ENCODE measurements around the gene SNTG2.

SNTG2 gene

DNA sequence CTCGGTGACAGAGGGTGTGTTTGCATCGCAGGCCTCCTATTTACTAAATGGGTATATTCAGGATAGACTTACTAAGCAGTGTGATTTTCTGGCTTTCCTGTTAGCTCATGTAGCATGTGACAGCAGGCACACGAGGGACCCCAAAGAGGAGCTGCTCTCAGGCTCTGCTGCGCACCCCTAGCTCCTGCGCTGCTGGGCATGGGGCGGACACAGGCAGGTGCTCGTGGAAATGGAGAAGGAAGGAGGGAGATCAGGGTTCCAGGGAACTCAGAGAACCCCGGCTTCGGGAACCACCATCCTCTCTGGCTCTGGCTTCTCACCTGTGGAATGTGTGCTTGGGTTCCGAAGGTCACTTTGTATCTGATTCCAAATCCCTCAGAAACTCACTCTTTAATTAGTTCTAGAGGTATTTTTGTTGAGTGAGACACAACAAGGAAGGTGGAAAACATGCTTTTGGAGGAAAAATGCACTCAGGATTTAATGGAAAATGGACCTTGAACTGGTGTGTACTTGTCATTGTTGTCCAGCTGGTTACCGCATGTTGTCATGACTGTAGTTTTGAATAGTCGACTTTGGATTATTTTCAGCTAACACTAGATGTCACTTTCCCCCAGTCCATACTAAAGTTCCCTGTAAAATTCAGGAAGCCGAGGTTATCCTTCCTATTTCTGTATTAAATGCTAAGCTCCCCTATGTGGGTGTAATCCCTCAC is 3.5 kb downstream of the SNTG2 start:
- peak in 1 of 4 experiments; percentile 3 for DNase-seq

DNA sequence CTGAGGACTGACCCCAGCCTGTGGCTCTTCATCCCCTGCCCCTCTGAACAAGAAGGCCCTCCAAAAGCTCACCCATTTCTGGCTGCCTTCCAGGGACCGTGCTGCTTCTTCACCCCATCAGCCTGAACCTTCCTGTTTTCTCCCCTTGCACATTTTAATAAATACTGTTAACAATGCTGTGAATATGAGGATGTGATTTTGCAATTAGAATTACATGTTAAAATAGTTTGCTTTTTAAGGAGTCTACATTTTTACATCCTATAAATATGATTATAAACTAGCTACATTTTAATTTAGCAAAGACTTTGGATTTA is 4.0 kb downstream of the SNTG2 start:
- no peak for DNase-seq

DNA sequence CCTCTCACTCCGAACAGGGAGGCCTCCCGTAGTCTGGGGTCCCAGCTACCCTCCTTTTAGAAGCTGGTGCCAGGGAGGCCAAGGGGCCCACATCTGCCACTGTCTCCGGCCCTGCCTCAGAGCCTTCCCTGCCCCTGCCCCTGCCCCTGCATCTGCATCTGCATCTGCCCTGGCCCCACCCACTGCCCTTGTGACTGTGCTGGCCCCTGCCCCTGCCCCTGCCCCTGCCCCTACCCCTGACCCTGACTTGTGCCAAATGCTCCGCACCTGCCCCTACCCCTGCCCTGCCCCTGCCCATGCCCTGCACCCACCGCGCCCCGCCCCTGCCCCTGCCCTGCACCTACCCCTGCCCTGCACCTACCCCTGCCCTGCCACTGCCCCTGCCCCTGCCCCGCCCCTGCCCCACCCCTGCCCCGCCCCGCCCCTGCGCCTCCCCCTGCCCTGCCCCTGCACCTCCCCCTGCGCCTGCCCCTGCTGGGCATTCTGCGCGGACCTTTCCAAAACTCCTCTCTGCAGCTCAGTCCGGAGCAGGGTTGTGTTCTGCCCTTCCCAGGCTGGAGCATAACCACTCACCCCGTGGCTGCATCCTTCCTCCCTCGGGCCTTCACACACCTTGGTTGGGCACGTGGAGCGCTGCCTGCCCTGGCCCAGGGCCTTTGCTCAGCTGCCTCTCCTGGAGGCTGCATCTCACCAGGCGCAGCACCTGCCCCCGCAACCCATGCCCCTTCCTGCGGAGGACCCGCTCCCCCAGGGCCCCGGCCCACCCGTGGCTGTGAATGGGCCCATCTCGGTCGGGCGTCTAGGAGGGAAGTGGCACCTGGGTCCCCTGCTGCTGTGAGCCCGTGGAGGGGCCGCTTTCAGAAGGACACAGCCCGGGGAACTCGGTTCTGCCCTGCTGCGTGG is 5.4 kb downstream of the SNTG2 start:
- no peak for DNase-seq

DNA sequence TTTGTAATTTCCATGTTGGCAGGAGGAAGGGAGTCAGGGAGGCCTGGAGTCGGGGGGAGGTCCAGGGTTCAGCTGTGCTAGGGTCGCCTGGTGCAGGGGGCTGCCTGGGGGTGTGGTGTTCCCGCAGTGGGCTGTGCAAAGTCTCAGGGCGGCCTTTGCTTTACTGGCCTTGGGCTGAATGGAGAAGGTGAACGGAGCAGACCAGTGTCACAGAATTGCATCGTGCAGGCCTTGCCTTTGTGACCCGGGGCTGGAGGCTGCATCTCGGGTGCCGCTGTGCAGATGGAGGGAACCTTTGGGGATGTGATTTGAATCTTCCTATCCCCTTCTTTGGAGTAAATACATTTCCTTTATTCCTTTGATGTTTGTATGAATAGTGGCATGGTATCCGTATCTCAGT is 8.8 kb downstream of the SNTG2 start:
- no peak for DNase-seq

DNA sequence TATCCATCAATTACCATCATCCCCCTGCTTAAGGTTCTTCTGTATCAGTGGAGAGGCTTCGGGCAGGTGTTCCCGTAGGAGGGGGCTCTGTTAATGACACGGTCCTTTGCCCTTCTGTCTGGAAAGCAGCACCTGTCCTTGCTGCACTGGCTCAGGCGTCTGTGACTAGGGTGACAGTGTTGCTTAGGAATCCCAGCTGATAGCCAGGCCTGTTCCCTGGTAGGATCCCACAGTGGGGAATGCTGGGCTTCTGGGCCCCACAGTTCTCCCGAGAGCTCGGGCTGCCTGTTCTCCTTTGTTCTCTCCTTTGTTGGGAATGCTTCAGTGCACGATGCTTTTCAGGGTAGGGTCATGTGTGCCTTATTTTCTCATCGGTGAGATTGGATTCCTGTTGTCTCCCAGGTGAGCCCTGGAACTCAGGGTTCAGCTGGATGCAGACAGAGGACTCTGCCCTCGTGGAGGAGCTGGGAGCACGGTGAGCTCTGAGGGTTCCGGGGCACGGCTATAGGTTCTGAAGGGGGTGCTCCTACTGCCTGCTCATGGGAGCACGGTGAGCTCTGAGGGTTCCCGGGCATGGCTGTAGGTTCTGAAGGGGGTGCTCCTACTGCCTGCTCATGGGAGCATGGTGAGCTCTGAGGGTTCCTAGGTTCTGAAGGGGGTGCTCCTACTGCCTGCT is 9.6 kb downstream of the SNTG2 start:
- no peak for DNase-seq

DNA sequence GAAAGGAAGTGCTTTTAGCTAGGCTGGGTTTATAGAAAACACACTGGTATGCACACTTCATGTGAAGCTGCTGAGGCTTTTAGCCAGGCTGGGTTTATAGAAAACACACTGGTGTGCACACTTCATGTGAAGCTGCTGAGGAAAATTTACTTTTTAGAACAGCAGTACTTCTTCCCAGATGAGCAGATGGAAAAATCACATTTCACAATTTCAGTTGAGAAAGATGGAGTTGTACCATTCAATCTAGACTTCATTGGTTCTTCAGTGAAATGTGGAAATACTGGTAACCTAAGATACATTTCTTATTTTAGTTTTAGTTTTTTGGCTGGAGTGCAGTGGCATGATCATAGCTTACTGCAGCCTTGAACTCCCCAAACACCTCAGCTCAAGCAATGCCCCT is 11.1 kb downstream of the SNTG2 start:
- no peak for DNase-seq

DNA sequence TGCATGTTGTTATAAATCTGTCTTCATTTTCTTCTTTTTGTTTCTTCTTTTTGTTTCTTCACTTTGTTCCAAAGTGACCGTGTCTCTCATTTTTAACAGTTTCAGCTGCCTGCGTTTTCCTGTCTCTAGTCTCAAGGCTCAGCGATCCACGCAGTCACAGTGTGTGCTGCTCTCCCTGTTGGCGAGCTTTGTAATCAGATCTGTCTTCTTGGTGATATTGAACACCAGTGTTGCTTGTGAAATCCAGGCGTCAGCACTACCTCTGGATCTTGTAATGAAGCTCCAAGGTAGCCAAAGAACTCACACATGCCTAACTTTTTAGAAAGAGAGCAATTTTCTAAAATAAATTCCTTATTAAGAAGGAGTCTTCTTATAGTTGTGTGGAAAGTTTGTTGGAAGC is 13.2 kb downstream of the SNTG2 start:
- no peak for DNase-seq

DNA sequence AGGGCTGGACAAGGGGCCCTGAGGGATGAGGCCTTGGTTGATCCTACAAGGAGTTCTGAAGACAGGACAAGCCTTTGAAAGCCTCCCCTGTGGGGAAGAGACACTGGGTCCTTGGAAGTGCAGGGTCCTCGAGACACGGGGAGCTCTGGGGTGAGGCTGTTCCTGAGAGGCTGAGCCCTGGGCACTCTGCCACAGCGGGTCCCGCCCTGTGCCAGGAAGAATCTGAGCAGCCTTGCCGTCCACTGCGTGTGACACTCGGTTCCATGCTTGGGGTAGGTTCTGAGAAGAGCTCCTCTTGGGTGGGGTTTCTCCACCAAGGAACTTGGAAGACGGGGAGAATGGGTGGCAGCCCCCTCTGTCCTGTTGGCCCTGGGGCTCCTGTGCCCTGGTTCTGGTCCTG is 13.9 kb downstream of the SNTG2 start:
- no peak for DNase-seq

DNA sequence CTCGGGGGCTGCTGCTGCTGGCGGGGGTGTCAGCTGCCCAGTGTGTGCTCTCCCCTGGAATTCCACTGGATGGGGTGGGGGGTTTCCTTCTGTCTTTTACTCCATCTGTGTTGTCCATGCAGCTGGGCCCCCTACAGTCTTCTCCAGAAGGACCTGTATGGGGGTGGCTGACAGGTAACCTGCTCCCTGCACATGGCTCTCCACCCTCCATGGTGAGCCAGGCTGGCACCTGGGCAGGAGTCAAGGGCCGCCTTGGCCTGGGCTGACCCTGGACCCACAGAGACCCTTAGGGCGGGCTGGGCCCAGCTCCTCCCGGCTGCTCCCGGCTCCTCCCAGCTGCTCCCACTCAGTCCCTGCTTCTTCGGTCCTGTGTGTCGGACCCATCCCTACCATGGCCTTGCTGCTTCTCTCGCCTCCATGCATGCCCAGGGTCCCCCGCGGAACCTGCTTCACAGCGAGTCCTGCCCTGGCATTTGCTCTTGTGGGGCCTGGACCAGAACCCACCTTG is 15.0 kb downstream of the SNTG2 start:
- no peak for DNase-seq

DNA sequence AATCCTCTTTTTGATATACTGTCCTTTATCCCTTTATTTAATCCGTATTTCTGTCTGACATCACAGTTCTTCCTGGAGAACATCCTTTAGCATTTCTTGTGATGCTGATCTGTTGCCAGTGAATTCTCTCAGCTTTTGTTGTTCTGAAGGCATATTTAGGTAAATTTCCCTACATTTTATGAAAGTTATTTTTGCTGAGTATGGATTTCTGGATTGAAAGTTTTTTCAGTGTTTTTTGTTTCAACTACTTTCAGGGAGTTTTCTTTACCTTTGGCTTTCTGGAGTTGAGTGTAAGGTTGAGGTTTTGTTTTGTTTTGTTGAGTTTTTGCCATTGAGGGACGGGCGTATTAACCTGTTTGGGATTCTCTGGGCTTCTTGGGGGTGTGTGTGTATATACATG is 22.5 kb downstream of the SNTG2 start:
- no peak for DNase-seq

DNA sequence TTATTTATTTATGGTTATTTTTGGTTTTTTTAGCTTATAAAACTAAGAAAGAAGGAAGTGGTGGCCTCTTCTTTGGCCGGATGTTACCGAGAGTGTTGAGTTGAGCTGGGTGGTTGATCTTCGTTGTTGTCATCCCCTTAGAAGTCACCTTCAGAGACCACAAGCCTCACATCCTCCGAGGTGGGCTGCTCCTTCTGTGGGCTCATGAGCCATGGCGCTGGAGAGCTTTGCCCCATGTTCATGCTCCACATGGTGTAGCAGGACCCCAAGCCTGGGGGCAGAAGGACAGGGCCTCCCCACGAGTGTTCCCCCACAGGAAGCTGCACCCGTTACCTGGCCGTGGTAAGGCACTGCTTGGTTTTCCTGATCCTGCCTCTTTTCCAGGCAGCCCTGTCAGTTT is 23.4 kb downstream of the SNTG2 start:
- DNase-seq, result no peak

DNA sequence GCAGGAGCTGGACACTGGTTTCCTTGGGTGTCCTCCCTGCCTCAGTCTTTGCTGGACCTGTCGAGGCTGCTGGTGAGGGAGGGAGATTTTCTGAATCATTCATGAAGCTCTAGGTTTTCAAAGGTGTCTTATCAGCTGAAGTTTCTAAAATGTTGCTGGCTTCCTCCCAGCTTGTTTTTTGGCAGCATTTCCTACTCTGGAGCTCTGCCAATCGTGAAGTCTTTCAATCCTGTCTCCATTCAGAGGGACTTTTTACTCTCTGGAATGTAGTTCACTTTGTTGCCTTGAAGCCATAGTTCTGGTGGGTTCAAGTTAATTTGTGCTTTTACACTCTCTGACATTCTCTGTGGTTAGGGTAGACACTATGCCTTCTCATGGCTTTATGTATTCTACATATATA is 23.9 kb downstream of the SNTG2 start:
- DNase-seq, result no peak

DNA sequence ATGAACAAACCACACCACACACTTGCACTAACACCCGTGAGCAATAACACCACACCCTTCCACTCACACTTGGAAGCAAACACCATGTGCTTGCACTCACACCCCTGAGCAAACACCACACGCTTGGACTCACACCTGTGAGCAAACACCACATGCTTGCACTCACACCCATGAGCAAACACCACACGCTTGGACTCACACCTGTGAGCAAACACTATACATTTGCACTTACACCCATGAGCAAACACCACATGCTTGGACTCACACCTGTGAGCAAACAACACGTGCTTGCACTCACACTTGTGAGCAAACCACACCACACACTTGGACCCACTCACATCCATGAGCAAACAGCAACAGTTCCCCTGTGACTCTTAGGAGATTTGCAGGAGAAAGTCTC is 24.4 kb downstream of the SNTG2 start:
- no peak for DNase-seq

DNA sequence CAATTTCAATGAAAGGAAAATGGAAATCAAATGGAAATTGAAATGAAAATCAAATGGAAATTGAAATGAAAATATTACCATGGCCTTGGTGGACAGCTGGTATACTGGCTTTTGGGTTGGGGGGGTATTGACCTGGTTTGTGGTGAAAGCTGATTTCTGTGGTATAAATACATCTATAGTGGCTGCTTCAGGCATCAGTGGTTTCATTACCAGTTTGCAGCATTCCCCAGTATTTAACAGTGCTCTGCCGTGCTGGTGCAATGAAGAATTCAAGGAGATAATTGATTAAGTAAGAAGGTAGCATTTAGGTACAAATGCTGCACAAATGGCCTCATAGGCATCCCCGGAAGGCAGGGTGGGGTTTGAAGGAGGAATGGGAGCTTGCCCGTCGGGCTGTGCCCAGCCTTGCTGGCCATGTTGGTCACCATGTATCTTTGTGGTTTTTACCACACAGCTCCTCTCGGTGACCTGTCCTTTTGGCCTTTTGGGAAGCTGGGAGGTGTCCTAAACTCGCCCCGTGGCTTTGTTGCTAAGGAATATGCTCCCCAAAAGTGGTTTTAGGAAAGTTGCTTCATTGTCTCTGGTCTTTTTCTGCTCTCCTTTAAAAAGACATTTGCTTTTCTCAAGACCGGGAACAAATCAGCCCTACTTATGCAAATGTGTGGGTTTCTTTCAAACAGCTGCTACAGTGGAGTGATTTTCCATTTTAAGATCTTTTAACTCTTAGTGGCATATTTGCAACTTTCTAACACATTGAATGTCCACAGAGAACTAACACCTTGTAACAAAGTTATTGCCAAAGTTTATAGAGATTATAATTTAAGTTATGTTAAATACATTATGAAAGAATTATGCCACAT is 28.6 kb downstream of the SNTG2 start:
- DNase-seq, result no peak

DNA sequence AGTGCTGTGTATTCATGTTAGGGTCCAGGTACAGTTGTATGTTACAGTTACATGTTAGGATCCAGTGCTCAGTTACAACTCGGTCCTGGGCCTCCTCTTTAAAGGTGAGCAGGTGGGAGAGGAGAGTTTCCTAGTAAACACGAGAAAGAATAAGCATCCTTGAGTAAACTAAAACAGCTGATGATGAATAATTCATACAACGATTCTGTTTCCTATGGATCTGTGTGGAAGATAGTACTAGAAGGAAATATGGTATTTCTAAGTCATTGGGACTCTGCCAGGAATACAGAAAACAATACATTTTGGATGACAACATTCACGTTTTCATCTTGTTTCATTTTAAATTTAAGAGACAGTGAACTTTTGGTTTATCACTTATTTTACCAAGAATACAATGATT is 29.5 kb downstream of the SNTG2 start:
- DNase-seq, result no peak

DNA sequence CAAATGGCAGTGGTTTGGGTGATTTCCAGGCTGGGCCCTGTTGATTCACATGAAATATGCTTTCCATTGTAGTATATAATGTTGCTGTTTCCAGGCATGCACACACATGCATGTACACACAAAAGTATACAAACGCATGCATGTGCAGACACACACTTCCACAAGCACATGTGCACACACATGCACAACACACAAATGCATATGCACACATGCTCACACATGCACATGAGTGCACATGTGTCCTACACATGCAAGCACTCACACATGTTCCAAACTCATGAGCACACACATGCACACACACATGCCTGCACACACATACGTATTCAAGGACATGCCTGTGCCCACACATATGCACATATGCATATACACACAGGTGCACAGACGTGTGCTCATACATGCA is 30.6 kb downstream of the SNTG2 start:
- DNase-seq, result no peak

DNA sequence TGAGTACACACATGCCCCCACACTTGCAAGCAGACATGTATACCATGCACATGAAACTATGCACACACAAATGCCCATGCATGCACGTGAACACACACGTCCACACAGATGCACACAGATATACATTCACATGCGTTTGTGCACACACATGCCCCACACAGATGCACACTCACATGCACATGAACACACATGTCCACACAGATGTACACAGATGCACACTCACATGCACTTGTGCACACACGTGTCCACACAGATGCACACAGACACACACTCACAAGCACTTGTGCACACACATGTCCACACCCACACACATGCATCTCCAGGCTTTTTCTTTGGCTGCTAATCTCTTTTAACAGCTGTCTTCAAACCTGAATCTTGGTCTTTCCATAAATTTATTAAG is 31.1 kb downstream of the SNTG2 start:
- no peak for DNase-seq

DNA sequence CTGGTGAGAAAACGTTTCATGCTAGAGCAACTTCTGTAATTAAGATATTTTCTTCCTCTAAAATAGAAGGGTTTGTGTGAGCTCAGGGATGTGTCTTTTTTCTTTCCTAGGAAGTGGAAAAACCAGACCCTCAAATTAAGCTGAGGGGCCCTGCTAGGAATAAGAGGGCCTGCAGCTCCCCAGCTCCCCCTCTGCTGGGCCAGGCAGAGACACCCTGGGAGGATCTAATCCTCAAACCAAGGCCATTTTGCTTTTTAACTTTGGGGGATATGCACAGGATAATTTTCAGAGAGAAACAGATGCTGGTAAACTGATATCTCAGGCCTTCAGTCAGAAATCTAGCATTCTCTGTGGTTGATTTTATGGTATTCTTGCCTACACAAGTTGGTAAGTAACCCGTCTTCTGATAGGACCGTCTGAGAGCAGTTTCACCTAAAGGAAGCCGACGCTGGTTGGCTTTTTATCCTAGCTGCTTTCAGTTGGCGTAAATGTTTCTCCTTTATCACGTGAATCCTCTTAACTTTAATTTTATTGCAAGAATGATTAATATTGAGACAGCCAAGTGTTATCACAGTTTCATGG is 34.8 kb downstream of the SNTG2 start:
- no peak for DNase-seq

DNA sequence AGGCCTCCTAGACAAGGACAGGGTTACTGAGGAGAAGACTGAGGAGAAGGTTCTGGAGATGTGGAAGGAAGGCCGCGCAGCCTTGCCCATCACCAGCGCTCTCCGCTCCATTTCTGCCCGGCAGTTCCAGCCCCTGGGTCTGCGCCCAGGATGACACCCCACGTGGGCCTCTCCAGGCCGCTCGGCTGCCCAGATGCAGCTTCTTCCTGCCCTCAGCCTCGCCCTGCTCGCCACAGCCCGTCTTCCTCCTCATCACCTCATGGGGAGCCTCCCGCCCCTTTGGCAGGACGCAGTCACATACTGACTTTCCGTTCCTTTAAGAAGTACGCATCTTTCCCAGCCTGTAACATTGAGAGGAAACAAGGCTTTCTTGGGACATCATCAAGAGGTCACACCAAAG is 37.1 kb downstream of the SNTG2 start:
- DNase-seq, result no peak

DNA sequence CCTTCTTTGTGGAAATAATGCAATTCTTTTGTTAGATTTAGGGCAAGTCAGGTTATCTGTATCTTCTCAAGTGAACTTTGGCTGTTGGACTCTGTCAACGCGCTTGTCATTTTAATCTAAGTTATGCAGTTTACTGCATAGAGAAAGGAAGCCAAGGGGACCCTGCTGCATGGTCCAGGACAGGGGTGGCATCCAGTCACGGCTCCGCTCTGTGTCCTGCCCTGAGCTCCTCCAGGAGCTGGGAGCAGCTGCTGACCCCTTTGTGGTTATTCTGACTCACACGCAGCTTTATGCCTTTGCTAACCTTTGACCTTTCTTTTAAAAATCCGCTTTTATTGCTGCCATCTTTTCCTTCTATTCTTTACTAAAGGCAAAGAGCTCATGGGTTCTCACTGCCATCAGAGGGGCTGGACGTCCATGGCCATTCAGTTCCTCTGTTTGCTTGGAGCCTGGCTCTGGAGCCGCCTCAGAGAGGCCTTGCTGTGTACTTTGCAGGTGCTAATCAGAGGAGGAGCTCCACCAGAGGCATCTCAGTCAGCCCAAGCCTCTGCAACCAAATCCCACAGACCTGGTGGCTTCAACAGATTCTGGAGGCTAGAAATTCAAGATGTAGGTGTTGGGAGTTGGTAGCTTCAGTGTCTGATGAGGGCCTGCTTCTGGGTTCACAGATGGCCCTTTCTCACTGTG is 39.3 kb downstream of the SNTG2 start:
- no peak for DNase-seq

DNA sequence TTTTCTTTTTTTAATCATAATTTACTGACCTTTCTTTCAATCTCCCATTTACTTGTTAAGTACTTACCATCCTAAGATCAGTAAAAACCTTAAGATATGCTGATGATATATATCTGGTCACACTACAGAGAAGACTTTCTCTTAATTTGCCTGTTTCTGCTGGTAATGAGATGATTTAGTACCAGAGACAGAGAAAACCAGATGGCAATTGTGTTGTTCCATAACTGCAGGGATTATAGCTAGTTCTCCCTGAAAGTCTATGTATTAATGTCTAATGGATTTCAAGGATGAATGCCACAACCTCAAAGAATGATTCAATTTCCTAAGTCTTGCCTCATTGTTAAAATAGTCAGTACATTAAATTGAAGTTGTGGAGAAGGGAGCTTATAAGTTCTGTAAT is 40.3 kb downstream of the SNTG2 start:
- no peak for DNase-seq

DNA sequence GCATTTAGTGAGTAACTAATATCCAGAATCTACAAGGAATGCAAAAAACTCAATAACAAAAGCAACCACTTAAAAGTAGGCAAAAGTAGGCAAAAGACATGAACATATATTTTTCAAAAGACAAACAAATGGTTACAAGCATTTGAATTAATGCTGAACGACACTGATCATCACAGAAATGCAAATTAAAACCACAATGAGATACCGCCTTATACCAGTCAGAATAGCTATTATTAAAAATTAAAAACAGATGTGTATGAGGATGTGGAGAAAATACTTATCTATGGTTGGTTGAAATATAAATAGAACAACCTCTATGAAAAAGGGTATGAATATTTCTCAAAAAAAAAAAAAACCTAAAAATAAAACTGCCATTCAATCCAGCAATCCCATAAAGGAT is 51.7 kb downstream of the SNTG2 start:
- no peak for DNase-seq
